GM21360 (cell line): ENCODE measurements around the gene SH3RF3.

Experiments
- ATAC-seq: cut with Tn5 transposase; IDR thresholded peaks from one replicate; pipeline ENCODE4 v1.9.1; 2021; ENCODE audit warnings: mild to moderate bottlenecking, moderate library complexity; ENCODE audit not compliant: unreplicated experiment

Gene SH3RF3

GRCh38 chr2:109197491-109198418, 68.8 kb downstream of the SH3RF3 start:
- ATAC-seq, result no peak

GRCh38 chr2:109199790-109200189, 70.8 kb downstream of the SH3RF3 start:
- no peak for ATAC-seq

- ATAC-seq, result no peak
Measured at GRCh38 chr2:109200616-109201464, 71.8 kb downstream of the SH3RF3 start.

- no peak for ATAC-seq
Measured at GRCh38 chr2:109201465-109202327, 72.7 kb downstream of the SH3RF3 start.

- no peak for ATAC-seq
Measured at GRCh38 chr2:109202486-109202885, 73.5 kb downstream of the SH3RF3 start.

GRCh38 chr2:109203246-109204011, 74.4 kb downstream of the SH3RF3 start:
- ATAC-seq, result no peak

- ATAC-seq, result no peak
Measured at GRCh38 chr2:109204412-109204811, 75.4 kb downstream of the SH3RF3 start.

- ATAC-seq, result no peak
Measured at GRCh38 chr2:109205447-109205846, 76.4 kb downstream of the SH3RF3 start.

- ATAC-seq, result no peak
Measured at GRCh38 chr2:109206569-109207146, 77.7 kb downstream of the SH3RF3 start.

GRCh38 chr2:109207176-109207575, 78.2 kb downstream of the SH3RF3 start:
- ATAC-seq, result no peak

- no peak for ATAC-seq
Measured at GRCh38 chr2:109208071-109208950, 79.3 kb downstream of the SH3RF3 start.

- ATAC-seq, result no peak
Measured at GRCh38 chr2:109208951-109209335, 79.9 kb downstream of the SH3RF3 start.

- no peak for ATAC-seq
Measured at GRCh38 chr2:109209412-109209811, 80.4 kb downstream of the SH3RF3 start.

GRCh38 chr2:109209941-109210340, 80.9 kb downstream of the SH3RF3 start:
- no peak for ATAC-seq

GRCh38 chr2:109210431-109211200, 81.6 kb downstream of the SH3RF3 start:
- ATAC-seq, result no peak

GRCh38 chr2:109211315-109211714, 82.3 kb downstream of the SH3RF3 start:
- ATAC-seq, result no peak

- no peak for ATAC-seq
Measured at GRCh38 chr2:109212836-109213563, 84.0 kb downstream of the SH3RF3 start.
